Transverse colon (tissue), 4 donors: Measurements from ENCODE around the gene OR4D10.
"Not testable (repeated sequence)": the region's sequence is repeated elsewhere in the genome, so short reads cannot be mapped to it uniquely, and the experiment has no call there.

Experiments used
- POLR2AphosphoS5 ChIP-seq, 3 donors: sonication (generic); formaldehyde crosslinking; IDR thresholded peaks; one replicate each; pipeline ENCODE4 v1.6.1; 2016; ENCODE audit warnings: antibody characterized with exemption in 3 of 3
- TF ChIP-seq, protein P1 (sequence below), 5 experiments: fragments of 200-600 bp in 3 of 5; fragments of 450-650 bp in 2 of 5; sonication (generic) in 3 of 5; IDR thresholded peaks; 1 replicate in 2 of 5; 2 replicates in 3 of 5; pipeline ENCODE4 v1.5.1; 2016 to 2017; ENCODE audit warnings: antibody characterized with exemption in 5 of 5, inconsistent platforms in 3 of 5, mild to moderate bottlenecking in 2 of 5, moderate library complexity in 1 of 5

- TF ChIP-seq, protein P1, sequence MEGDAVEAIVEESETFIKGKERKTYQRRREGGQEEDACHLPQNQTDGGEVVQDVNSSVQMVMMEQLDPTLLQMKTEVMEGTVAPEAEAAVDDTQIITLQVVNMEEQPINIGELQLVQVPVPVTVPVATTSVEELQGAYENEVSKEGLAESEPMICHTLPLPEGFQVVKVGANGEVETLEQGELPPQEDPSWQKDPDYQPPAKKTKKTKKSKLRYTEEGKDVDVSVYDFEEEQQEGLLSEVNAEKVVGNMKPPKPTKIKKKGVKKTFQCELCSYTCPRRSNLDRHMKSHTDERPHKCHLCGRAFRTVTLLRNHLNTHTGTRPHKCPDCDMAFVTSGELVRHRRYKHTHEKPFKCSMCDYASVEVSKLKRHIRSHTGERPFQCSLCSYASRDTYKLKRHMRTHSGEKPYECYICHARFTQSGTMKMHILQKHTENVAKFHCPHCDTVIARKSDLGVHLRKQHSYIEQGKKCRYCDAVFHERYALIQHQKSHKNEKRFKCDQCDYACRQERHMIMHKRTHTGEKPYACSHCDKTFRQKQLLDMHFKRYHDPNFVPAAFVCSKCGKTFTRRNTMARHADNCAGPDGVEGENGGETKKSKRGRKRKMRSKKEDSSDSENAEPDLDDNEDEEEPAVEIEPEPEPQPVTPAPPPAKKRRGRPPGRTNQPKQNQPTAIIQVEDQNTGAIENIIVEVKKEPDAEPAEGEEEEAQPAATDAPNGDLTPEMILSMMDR (IDR thresholded peaks at IDR 0.05), result not testable (repeated sequence)
- TF ChIP-seq POLR2AphosphoS5 (IDR thresholded peaks at IDR 0.05), result not testable (repeated sequence)
These were observed 27.5 kb upstream of the OR4D10 start for GRCh38 chr11:59445624-59446023.
